GM18511 (cell line): ENCODE data around the gene FOLH1.
"Not testable (repeated sequence)": the region's sequence is repeated elsewhere in the genome, so short reads cannot be mapped to it uniquely, and the experiment has no call there.

ENCODE experiments used
- ATAC-seq: cut with Tn5 transposase; IDR thresholded peaks from one replicate; pipeline ENCODE4 v1.9.1; 2021; ENCODE audit warnings: mild to moderate bottlenecking, moderate library complexity; ENCODE audit not compliant: unreplicated experiment

Gene FOLH1

DNA sequence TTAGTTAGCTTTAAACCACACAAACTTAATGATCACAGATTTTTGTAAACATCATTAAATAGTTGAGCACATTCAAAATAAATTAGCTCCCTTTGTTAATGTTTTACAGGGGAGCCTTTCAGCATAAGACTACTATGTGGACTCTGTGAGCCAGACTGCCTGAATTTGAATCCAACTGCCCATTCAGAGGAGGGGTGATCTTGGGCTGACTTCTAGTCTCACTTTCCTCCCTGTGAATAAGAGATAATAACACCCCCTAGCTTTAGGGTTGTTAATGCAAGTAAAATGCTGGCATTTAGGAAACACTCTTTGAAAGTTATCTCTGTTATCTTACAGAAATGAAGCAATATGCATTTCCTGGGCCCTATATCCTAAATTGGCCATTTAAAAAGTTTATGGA lies 23.6 kb downstream of the FOLH1 start:
- not testable (repeated sequence) for ATAC-seq

DNA sequence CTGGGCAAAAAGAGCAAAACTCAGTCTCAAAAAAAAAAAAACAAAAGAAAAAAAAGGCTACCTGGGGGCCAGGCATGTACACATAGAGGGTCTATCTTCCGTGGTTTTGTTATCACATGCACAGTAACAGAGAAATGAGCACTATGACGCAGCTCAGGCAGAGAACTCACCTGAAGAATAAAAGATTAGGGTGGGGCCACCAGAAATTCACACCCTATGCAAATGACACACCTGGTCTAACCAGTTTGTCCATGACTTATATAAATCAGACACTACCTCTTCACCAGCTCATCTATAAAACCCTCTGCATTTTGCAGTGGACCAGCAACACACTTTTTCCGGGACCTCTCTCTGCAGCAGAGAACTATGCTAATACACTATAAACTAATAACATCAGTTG lies 30.5 kb downstream of the FOLH1 start:
- ATAC-seq = not testable (repeated sequence)

DNA sequence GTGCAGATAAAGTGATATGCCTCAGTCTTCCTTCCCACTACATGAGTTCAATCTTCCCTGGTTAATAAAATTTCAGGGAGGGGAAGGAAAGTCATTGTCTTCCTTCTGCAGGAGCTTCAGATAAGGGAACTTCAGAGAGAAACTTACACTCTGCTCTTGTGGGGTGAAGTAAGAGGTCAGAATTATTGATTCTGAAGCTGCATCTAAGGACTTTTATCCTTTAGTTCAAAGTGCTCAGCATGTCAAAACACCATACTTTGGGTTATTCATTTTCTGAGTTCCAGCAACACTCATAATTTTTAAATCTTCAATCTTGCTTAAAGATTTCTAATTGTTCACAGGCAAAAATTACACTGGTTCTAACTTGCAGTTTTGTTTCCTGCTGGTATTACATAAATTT lies 33.0 kb downstream of the FOLH1 start:
- ATAC-seq = not testable (repeated sequence)

DNA sequence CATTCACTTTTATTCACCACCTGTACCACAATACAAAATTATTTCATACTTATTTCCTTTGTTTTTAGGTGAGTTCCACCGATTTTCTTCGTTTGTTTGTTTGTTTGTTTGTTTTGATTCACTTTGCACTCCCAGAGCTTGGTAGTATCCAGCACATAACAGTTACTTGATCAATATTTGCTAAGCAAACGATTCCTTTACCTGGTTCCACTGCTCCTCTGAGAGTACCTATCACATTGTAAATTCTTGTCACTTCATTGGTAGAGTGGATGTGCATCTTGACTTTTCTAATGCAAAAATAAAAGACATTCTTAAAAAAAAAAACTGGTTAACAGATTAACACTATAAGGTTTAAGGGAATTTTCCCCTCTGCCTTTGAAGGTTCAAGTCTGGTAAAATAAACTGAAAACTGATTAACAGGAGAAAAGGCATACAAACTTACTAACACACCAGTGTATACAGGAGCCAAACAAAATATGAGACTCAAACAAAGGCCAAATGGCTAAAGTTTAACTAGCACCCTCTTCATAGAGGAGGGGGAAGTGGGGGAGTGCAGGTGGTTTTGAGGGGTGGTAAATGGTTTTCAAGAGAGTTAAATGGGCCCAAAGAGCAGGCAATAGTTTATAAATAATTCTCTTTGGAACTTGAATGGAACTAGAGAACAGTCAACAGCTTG lies 33.6 kb downstream of the FOLH1 start:
- not testable (repeated sequence) for ATAC-seq

DNA sequence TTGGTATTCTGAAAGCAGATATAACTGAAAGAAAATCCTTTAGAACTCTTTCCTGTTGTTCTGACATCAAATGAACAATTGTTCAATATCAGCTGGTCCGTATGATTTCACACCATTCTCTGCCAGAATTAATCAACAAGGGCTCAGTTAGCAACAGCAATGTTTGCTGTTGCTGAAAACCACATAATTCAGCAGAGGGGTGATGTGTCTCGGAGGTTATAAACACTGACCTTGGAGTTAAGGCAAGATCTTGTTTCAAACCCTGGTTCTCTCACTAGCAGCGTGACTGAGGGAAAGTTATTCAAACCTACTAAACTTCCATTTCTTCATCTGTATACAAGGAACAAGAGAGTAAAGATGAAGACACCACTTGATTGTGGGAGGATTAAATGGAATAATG lies 36.8 kb downstream of the FOLH1 start:
- not testable (repeated sequence) for ATAC-seq

DNA sequence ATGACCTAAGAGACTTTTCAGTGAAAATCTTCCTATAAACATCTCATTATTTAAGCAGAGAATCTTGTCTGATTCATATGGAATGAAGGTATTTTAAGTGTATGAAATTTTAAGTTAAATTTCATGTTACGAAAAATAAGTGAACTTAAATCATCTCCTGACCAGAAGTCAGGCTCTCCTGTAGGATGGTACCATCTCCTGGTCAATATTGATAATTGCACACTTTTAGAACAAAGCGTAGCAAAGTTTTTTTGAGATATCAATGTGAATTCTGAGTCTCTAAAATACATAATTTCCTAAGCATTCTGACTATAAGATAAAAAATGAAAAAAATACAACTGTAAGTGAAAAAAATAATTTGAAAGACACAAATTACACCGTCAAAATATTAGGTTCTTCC lies 38.8 kb downstream of the FOLH1 start:
- not testable (repeated sequence) for ATAC-seq

DNA sequence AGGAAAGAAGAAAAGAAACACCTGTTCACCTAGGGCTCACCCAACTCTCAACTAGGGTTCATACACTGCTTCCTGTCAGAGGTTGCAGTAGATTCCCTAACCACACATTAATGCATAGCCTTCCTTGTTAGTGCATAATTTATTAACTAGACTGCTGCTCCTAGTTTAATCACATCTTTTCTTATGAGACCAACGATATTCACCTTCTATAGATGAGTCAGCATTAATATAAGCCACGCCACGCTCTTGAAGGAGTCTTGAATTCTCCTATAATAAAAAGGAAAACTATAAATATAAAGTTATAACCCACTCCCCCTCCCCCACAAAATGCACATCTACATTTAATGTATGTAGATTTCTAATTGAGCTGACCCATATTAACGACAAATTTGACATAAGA lies 39.4 kb downstream of the FOLH1 start:
- ATAC-seq = not testable (repeated sequence)

DNA sequence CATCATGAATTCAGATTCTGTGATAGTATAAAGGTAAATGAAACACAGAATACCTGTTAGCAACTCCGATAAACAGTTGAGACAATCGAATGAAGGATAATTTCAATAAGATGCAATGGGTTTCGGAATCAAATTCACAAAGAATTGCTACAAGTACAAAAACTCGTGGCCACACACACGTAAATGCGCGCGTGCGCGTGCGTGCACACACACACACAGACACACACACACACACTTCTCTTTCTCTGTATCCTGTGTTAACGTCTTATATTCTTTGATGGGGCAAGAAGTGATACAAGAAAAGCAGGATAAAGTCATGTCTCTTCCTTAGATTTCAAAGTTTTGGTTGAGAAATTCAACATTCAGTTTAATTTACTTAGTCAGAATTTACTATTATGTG lies 57.2 kb downstream of the FOLH1 start:
- no peak for ATAC-seq

DNA sequence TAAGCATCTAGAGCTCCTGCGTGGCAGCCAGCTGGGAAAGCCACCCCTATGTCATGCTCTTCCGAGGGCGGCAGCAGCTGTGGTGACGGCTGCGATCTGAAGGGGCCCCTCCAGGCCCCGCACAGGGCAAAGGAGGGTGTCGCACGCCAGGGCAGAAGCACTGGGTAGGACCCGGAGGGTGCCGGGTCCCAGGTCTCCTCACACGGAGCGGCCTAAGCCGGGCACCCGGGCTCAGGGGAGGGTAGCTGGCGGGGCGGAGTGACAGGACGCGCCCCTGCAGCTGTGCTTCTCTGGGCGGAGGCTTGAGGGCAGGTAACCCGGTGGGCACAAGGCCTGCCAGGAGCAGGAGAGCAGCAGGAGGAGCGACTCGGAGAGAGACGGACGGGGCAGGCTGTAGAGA lies 106.0 kb downstream of the FOLH1 start:
- ATAC-seq = not testable (repeated sequence)
